SK-N-SH treated with all-trans-retinoic acid at 6 μM for 48 hours (cell line): ENCODE data around the gene TRIL.

Source experiments
- ATAC-seq: fragments of 200-7000 bp; cut with Tn5 transposase; 3 replicates; pipeline ENCODE4 v1.9.1; 2020; ENCODE audit warnings: mild to moderate bottlenecking, moderate library complexity
- ARNTL ChIP-seq: fragments of 450-650 bp; formaldehyde crosslinking; IDR thresholded peaks from 2 replicates; pipeline ENCODE4 v1.5.0; 2020; ENCODE audit warnings: low read depth, mild to moderate bottlenecking, moderate library complexity, borderline replicate concordance
- BACH2 ChIP-seq: fragments of 250-450 bp; sonication (Bioruptor Pico); IDR thresholded peaks from 2 replicates; pipeline ENCODE4 v1.9.0; 2021; ENCODE audit warnings: mild to moderate bottlenecking, borderline replicate concordance
- CREB5 ChIP-seq: fragments of 250-450 bp; sonication (Bioruptor Pico); IDR thresholded peaks from 2 replicates; pipeline ENCODE4 v1.5.1; 2020; ENCODE audit warnings: low read depth, mild to moderate bottlenecking, moderate library complexity
- CSDC2 ChIP-seq: fragments of 250-450 bp; sonication (Bioruptor Pico); IDR thresholded peaks from 2 replicates; pipeline ENCODE4 v1.5.0; 2020; ENCODE audit warnings: mild to moderate bottlenecking, moderate library complexity
- CSRNP3 ChIP-seq: fragments of 250-450 bp; sonication (Bioruptor Pico); IDR thresholded peaks from 2 replicates; pipeline ENCODE4 v1.5.1; 2021; ENCODE audit warnings: mild to moderate bottlenecking, moderate library complexity
- ESRRG ChIP-seq: fragments of 250-450 bp; sonication (Bioruptor Pico); IDR thresholded peaks from 2 replicates; pipeline ENCODE4 v1.6.1; 2021; ENCODE audit warnings: mild to moderate bottlenecking
- GLIS3 ChIP-seq: fragments of 250-450 bp; sonication (Bioruptor Pico); IDR thresholded peaks from 2 replicates; pipeline ENCODE4 v1.5.0; 2020; ENCODE audit warnings: mild to moderate bottlenecking, moderate library complexity
- ISL1 ChIP-seq: fragments of 250-450 bp; sonication (Bioruptor Pico); IDR thresholded peaks from 2 replicates; pipeline ENCODE4 v2.1.2; 2022; ENCODE audit warnings: mild to moderate bottlenecking, moderate library complexity
- OSR1 ChIP-seq: fragments of 250-450 bp; sonication (Bioruptor Pico); IDR thresholded peaks from 2 replicates; pipeline ENCODE4 v1.8.0; 2022; ENCODE audit warnings: moderate library complexity, mild to moderate bottlenecking, inconsistent platforms
- PATZ1 ChIP-seq: fragments of 250-450 bp; sonication (Bioruptor Pico); IDR thresholded peaks from 2 replicates; pipeline ENCODE4 v1.8.0; 2020; ENCODE audit warnings: mild to moderate bottlenecking, moderate library complexity, borderline replicate concordance
- POU6F1 ChIP-seq: fragments of 250-450 bp; sonication (Bioruptor Pico); IDR thresholded peaks from 2 replicates; pipeline ENCODE4 v1.8.0; 2021; ENCODE audit warnings: low read depth, mild to moderate bottlenecking, moderate library complexity, borderline replicate concordance
- PPARA ChIP-seq: fragments of 250-450 bp; sonication (Bioruptor Pico); IDR thresholded peaks from 2 replicates; pipeline ENCODE4 v1.5.0; 2020; ENCODE audit warnings: mild to moderate bottlenecking, borderline replicate concordance
- RARB ChIP-seq: fragments of 250-450 bp; sonication (Bioruptor Pico); IDR thresholded peaks from 2 replicates; pipeline ENCODE4 v1.8.0; 2021; ENCODE audit warnings: mild to moderate bottlenecking, moderate library complexity
- TCF4 ChIP-seq: fragments of 250-450 bp; sonication (Bioruptor Pico); IDR thresholded peaks from 2 replicates; pipeline ENCODE4 v1.8.0; 2021; ENCODE audit warnings: mild to moderate bottlenecking, moderate library complexity, borderline replicate concordance
- TOX ChIP-seq: fragments of 250-450 bp; sonication (Bioruptor Pico); IDR thresholded peaks from 2 replicates; pipeline ENCODE4 v1.8.0; 2021; ENCODE audit warnings: mild to moderate bottlenecking, moderate library complexity, borderline replicate concordance
- TSHZ2 ChIP-seq: fragments of 250-450 bp; sonication (Bioruptor Pico); IDR thresholded peaks from 2 replicates; pipeline ENCODE4 v1.5.0; 2020; ENCODE audit warnings: mild to moderate bottlenecking, moderate library complexity
- ZC3H10 ChIP-seq: fragments of 250-450 bp; sonication (Bioruptor Pico); IDR thresholded peaks from 2 replicates; pipeline ENCODE4 v1.5.1; 2021; ENCODE audit warnings: mild to moderate bottlenecking, moderate library complexity
- ZFP3 ChIP-seq: fragments of 250-450 bp; sonication (Bioruptor Pico); IDR thresholded peaks from 2 replicates; pipeline ENCODE4 v1.5.0; 2020; ENCODE audit warnings: mild to moderate bottlenecking, moderate library complexity
- ZFP30 ChIP-seq: fragments of 450-650 bp; formaldehyde crosslinking; IDR thresholded peaks from 2 replicates; pipeline ENCODE4 v1.5.0; 2022; ENCODE audit warnings: mild to moderate bottlenecking, moderate library complexity
- ZNF565 ChIP-seq: fragments of 450-650 bp; formaldehyde crosslinking; conservative IDR thresholded peaks from 2 replicates; pipeline ENCODE4 v1.5.0; 2020; ENCODE audit warnings: low read depth, mild to moderate bottlenecking, moderate library complexity
- ZNF70 ChIP-seq: fragments of 450-650 bp; formaldehyde crosslinking; IDR thresholded peaks from 2 replicates; pipeline ENCODE4 v1.5.0; 2020; ENCODE audit warnings: mild to moderate bottlenecking, moderate library complexity
- ZNF8 ChIP-seq: fragments of 450-650 bp; formaldehyde crosslinking; IDR thresholded peaks from 2 replicates; pipeline ENCODE4 v1.5.0; 2020; ENCODE audit warnings: mild to moderate bottlenecking, moderate library complexity

TRIL gene

GRCh38 chr7:28942168-28942567 is 16.0 kb downstream of the TRIL start:
- no peak for TF ChIP-seq ESRRG (CRISPR knock-in tag)
- TF ChIP-seq TCF4, result no peak
- no peak for TF ChIP-seq TOX
- TF ChIP-seq ZNF8, result no peak
- TF ChIP-seq CREB5, result no peak
- TF ChIP-seq CSRNP3, result no peak
- TF ChIP-seq CSDC2 (CRISPR knock-in tag), result no peak
- no peak for TF ChIP-seq TSHZ2 (CRISPR knock-in tag)
- no peak for TF ChIP-seq OSR1 (CRISPR knock-in tag)
- no peak for TF ChIP-seq BACH2 (CRISPR knock-in tag)
- TF ChIP-seq PATZ1 (CRISPR knock-in tag), result no peak
- TF ChIP-seq RARB (CRISPR knock-in tag), result no peak
- TF ChIP-seq ISL1, result no peak
- no peak for TF ChIP-seq ZFP3
- no peak for TF ChIP-seq ZNF70 (CRISPR knock-in tag)
- TF ChIP-seq ZFP30 (CRISPR knock-in tag), result no peak
- no peak for TF ChIP-seq PPARA
- TF ChIP-seq ZNF565, result no peak
- TF ChIP-seq ARNTL (CRISPR knock-in tag), result no peak
- TF ChIP-seq GLIS3 (CRISPR knock-in tag), result no peak
- no peak for ATAC-seq

GRCh38 chr7:28941633-28942032 is 16.5 kb downstream of the TRIL start:
- no peak for ATAC-seq
- TF ChIP-seq GLIS3 (CRISPR knock-in tag), result no peak
- no peak for TF ChIP-seq ZNF565
- TF ChIP-seq ISL1, result no peak
- TF ChIP-seq ESRRG (CRISPR knock-in tag), result no peak
- no peak for TF ChIP-seq ARNTL (CRISPR knock-in tag)

GRCh38 chr7:28940741-28941384 is 17.3 kb downstream of the TRIL start:
- TF ChIP-seq CSRNP3, result no peak
- TF ChIP-seq ESRRG (CRISPR knock-in tag), result no peak
- TF ChIP-seq ZC3H10, result no peak
- TF ChIP-seq RARB (CRISPR knock-in tag), result no peak
- no peak for TF ChIP-seq ZFP3
- TF ChIP-seq PATZ1 (CRISPR knock-in tag), result no peak
- no peak for TF ChIP-seq POU6F1 (CRISPR knock-in tag)
- no peak for TF ChIP-seq CSDC2 (CRISPR knock-in tag)
- no peak for TF ChIP-seq ZNF565
- TF ChIP-seq PPARA, result no peak
- TF ChIP-seq ZNF70 (CRISPR knock-in tag), result no peak
- TF ChIP-seq BACH2 (CRISPR knock-in tag), result no peak
- TF ChIP-seq ARNTL (CRISPR knock-in tag), result no peak
- no peak for TF ChIP-seq GLIS3 (CRISPR knock-in tag)
- no peak for TF ChIP-seq CREB5
- no peak for TF ChIP-seq ZFP30 (CRISPR knock-in tag)
- no peak for TF ChIP-seq ISL1
- no peak for ATAC-seq
